Activated T-helper 17 cell treated with anti-CD3 and anti-CD28 coated beads, Interleukin-2, amount 50 U/mL, for 72 hours (primary cell): Measurements from ENCODE around the gene C10orf62. TPM values are rescaled to one million over a fixed set of nuclear protein-coding genes. Genes with fewer than 3 reads are reported as not detected.
"Not testable (repeated sequence)": the region's sequence is repeated elsewhere in the genome, so short reads cannot be mapped to it uniquely, and the experiment has no call there.

ENCODE experiments used
- ATAC-seq: fragments of 150-1000 bp; cut with Tn5 transposase; replicated peaks from 2 replicates; pipeline ENCODE4 v1.10.0; 2021; ENCODE audit warnings: mild to moderate bottlenecking, moderate library complexity
- H3K27ac Mint-ChIP-seq: one replicate; pipeline ENCODE4 v1.8.0; 2022; ENCODE audit warnings: mixed read lengths
- H3K27me3 Mint-ChIP-seq: one replicate; pipeline ENCODE4 v1.8.0; 2022; ENCODE audit warnings: mixed read lengths
- H3K36me3 Mint-ChIP-seq: one replicate; pipeline ENCODE4 v1.8.0; 2022; ENCODE audit warnings: low read depth, mild to moderate bottlenecking, mixed read lengths
- H3K4me1 Mint-ChIP-seq: one replicate; pipeline ENCODE4 v1.8.0; 2022; ENCODE audit warnings: mixed read lengths
- H3K4me3 Mint-ChIP-seq: one replicate; pipeline ENCODE4 v1.8.0; 2022; ENCODE audit warnings: mild to moderate bottlenecking, mixed read lengths
- H3K9me3 Mint-ChIP-seq: one replicate; pipeline ENCODE4 v1.8.0; 2022; ENCODE audit warnings: mixed read lengths
- total RNA-seq, 2 donors: library from RNA; stranded (reverse); gene quantifications; one replicate each; pipeline ENCODE4 v1.2.3, GENCODE V29; 2022

C10orf62 gene
- total RNA-seq, 2 donors from 2014 or later: not detected

DNA sequence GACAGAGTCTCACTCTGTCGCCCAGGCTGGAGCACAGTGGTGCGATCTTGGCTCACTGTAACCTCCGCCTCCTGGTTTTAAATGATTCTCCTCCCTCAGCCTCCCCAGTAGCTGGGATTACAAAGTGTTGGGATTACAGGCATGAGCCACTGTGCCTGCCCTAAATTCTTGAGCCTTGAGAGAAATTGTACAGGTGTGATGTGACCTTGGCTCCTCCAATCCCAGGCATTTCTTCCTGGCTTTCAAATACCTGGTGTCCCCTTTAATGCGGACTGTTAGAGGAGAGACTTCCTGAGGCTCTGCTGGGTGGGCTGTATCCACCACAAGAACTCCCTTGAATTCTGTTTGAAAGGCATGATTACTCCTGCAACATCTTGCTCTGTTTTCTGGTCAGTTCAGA lies 28.8 kb downstream of the C10orf62 start:
- no peak overlapping the region for H3K4me3 Mint-ChIP-seq
- no peaks in the 10 kb centered on the region for H3K9me3 Mint-ChIP-seq
- H3K4me1 Mint-ChIP-seq: no peaks in the 10 kb centered on the region
- H3K27me3 Mint-ChIP-seq: no peaks in the 10 kb centered on the region
- no peaks in the 10 kb centered on the region for H3K36me3 Mint-ChIP-seq
- no peak for ATAC-seq
- no peak overlapping the region for H3K27ac Mint-ChIP-seq

- Mint-ChIP-seq H3K9me3 (no peaks in the 10 kb centered on the region), H3K27ac (no peak overlapping the region), H3K27me3 (no peaks in the 10 kb centered on the region), H3K36me3 (no peaks in the 10 kb centered on the region), H3K4me3 (no peak overlapping the region), H3K4me1 (no peaks in the 10 kb centered on the region)
- no peak for ATAC-seq
These were observed 29.2 kb downstream of the C10orf62 start for GRCh38 chr10:97618733-97619132.

DNA sequence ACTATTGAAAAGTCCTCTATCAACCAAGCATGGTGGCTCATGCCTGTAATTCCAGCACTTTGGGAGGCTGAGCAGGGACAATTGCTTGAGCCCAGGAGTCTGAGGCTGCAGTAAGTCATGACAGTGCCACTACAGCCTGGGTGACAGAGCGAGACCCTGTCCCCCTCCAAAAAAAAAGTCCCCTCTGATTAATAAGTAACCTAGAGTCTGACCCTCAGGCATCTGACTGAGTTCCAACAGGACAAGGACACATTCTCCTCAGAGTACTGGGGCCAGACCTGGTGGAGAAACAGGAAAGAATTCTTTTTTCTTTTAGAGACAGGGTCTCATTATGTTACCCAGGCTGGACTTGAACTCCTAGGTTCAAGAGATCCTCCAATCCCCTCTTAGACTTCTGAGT lies 33.8 kb downstream of the C10orf62 start:
- H3K9me3 Mint-ChIP-seq: no peaks in the 10 kb centered on the region
- no peak overlapping the region for H3K4me3 Mint-ChIP-seq
- H3K27ac Mint-ChIP-seq: no peak overlapping the region
- H3K36me3 Mint-ChIP-seq: no peaks in the 10 kb centered on the region
- no peak for ATAC-seq
- no peaks in the 10 kb centered on the region for H3K27me3 Mint-ChIP-seq
- no peaks in the 10 kb centered on the region for H3K4me1 Mint-ChIP-seq

- Mint-ChIP-seq H3K4me3 (no peak overlapping the region), H3K36me3 (no peaks in the 10 kb centered on the region), H3K27me3 (no peaks in the 10 kb centered on the region), H3K27ac (no peak overlapping the region), H3K9me3 (no peaks in the 10 kb centered on the region), H3K4me1 (no peaks in the 10 kb centered on the region)
- ATAC-seq: no peak
These were observed 38.2 kb downstream of the C10orf62 start for GRCh38 chr10:97627731-97628130.

GRCh38 chr10:97628228-97628627 lies 38.7 kb downstream of the C10orf62 start:
- no peak for ATAC-seq

GRCh38 chr10:97629289-97629688 lies 39.8 kb downstream of the C10orf62 start:
- Mint-ChIP-seq H3K36me3 (peaks cover 6% of the 10 kb centered on the region), H3K9me3 (no peaks in the 10 kb centered on the region), H3K4me1 (peaks cover 9% of the 10 kb centered on the region), H3K4me3 (no peak overlapping the region), H3K27ac (no peak overlapping the region), H3K27me3 (no peaks in the 10 kb centered on the region)
- no peak for ATAC-seq

More at GRCh38 chr10:97628228-97628627, 38.7 kb downstream of the C10orf62 start:
- Mint-ChIP-seq H3K4me3 (no peak overlapping the region), H3K27ac (no peak overlapping the region), H3K36me3 (peaks cover 2% of the 10 kb centered on the region), H3K9me3 (no peaks in the 10 kb centered on the region), H3K4me1 (peaks cover 3% of the 10 kb centered on the region), H3K27me3 (no peaks in the 10 kb centered on the region)

DNA sequence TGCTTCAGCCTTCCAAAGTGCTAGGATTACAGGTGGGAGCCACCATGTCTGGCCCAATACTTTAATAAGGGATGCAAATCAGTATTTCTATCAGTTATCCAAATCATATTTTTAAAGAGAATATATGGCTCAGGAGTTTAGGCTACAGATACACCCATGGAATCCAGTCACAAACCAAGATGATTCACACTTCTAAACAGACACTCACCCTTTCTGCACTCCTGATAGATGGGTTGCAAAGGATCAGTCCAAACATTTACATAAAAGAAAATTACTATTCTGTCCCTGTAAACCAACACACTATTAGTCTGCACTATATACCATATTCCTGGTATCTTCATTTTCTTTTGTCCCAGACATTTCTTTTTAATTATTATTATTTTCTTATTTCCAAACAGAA lies 41.6 kb downstream of the C10orf62 start:
- H3K4me3 Mint-ChIP-seq: no peak overlapping the region
- peaks cover 6% of the 10 kb centered on the region for H3K36me3 Mint-ChIP-seq
- H3K27me3 Mint-ChIP-seq: no peaks in the 10 kb centered on the region
- H3K4me1 Mint-ChIP-seq: peaks cover 9% of the 10 kb centered on the region
- H3K9me3 Mint-ChIP-seq: no peaks in the 10 kb centered on the region
- no peak for ATAC-seq
- H3K27ac Mint-ChIP-seq: no peak overlapping the region

GRCh38 chr10:97632949-97633884 lies 43.7 kb downstream of the C10orf62 start, which contains the start of gene MORN4:
Gene MORN4 (minus strand): TSS chr10:97633500. CDS start chr10:97619653, 13,847 bp downstream.
- Mint-ChIP-seq H3K27me3 (no peaks in the 10 kb centered on the region), H3K36me3 (peaks cover 6% of the 10 kb centered on the region), H3K27ac (peak within 1 kb of the TSS; percentile 90), H3K9me3 (no peaks in the 10 kb centered on the region), H3K4me1 (peaks cover 9% of the 10 kb centered on the region), H3K4me3 (peak within 1 kb of the TSS; percentile 93)
- peak; percentile 100 for ATAC-seq

- Mint-ChIP-seq H3K27ac (peak overlapping the region; percentile 90), H3K36me3 (peaks cover 6% of the 10 kb centered on the region), H3K4me3 (peak overlapping the region; percentile 93), H3K4me1 (peaks cover 9% of the 10 kb centered on the region), H3K27me3 (no peaks in the 10 kb centered on the region), H3K9me3 (no peaks in the 10 kb centered on the region)
- peak; percentile 29 for ATAC-seq
These were observed 44.4 kb downstream of the C10orf62 start for GRCh38 chr10:97633921-97634320.

DNA sequence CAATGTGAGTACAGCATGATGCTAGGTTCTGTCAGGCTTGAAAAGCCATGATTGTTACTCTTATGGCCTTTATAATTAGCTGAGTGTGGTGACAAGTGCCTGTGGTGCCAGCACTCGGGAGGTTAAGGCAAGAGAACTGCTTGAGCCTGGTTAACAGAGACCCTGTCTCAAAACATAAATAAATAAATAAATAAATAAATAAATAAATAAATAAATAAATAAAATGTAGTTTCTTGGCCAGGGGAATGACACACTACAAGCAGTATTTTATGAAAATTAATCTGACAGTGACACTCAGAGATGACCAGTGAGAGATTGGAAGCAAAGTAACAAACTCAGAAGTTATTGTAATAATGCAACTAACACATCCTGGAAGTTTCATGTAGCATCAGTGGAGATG lies 46.1 kb downstream of the C10orf62 start:
- Mint-ChIP-seq H3K9me3 (no peaks in the 10 kb centered on the region), H3K27me3 (no peaks in the 10 kb centered on the region), H3K36me3 (peaks cover 6% of the 10 kb centered on the region), H3K4me3 (no peak overlapping the region), H3K27ac (no peak overlapping the region), H3K4me1 (peaks cover 14% of the 10 kb centered on the region)
- ATAC-seq: no peak

GRCh38 chr10:97639090-97639489 lies 49.6 kb downstream of the C10orf62 start:
- peaks cover 13% of the 10 kb centered on the region for H3K4me1 Mint-ChIP-seq
- H3K36me3 Mint-ChIP-seq, ATAC-seq, H3K4me3 Mint-ChIP-seq, H3K9me3 Mint-ChIP-seq, H3K27me3 Mint-ChIP-seq, H3K27ac Mint-ChIP-seq: not testable (repeated sequence)

DNA sequence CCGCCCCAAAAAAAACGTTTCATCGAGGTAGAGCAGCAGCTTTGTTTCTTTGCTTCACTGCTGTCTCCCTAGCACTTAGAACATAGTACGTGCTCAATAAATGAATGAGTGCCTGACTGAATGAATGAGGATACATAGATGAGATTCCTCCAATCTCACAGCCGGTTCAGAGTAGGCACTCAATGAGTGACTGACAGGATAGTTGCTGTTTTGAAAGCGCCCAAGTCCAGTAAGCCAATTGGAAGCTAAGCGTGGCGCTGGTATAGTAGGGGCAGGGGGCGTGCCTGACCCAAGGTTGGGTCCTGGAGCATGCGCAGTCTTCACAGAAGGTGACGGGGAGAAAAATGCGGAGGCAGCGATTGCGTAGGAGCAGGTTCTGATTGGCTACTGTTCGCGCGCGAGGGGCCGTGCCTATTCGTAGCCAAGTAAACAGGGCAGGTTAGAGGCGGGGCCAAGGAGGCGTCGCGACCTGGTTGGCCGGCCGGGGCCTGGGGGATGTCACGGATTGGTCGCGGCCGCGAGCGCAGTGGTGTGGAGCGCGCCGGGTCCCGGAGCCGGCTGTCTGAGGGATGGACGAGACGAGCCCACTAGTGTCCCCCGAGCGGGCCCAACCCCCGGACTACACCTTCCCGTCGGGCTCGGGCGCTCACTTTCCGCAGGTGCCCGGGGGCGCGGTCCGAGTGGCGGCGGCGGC lies 50.8 kb downstream of the C10orf62 start, which contains the start of gene PI4K2A:
PI4K2A (plus strand) TSS at position 498 of the 694 bp plus-strand sequence; CDS start at position 570, 72 bp downstream.
- H3K27me3 Mint-ChIP-seq: no peaks in the 10 kb centered on the region
- peak; percentile 99 for ATAC-seq
- peak within 1 kb of the TSS; percentile 93 for H3K4me3 Mint-ChIP-seq
- H3K27ac Mint-ChIP-seq: peak within 1 kb of the TSS; percentile 91
- peaks cover 13% of the 10 kb centered on the region for H3K4me1 Mint-ChIP-seq
- H3K9me3 Mint-ChIP-seq: no peaks in the 10 kb centered on the region
- peaks cover 14% of the 10 kb centered on the region for H3K36me3 Mint-ChIP-seq
